Uterus (tissue), 4 donors: Measurements from ENCODE around the gene LYSMD1. TPM values are rescaled to one million over a fixed set of nuclear protein-coding genes. Genes with fewer than 3 reads are reported as not detected.

Experiments used
- DNase-seq, 2 donors: peaks; one replicate each; pipeline ENCODE4 v3.0.0-alpha.2; 2019 to 2020
- H3K27ac ChIP-seq, 2 donors: fragments of 200-600 bp; sonication (generic); 1 replicate in 1 of 2; 2 replicates in 1 of 2; pipeline ENCODE4 v1.5.1; 2016 to 2018
- H3K27me3 ChIP-seq, 2 donors: fragments of 200-600 bp; sonication (generic); one replicate each; pipeline ENCODE4 v1.5.1; 2018 to 2019; ENCODE audit warnings: control low read depth in 1 of 2
- H3K36me3 ChIP-seq, 2 donors: fragments of 200-600 bp; sonication (generic); one replicate each; pipeline ENCODE4 v1.5.1; 2019; ENCODE audit warnings: control low read depth in 1 of 2
- H3K4me1 ChIP-seq, 2 donors: fragments of 200-600 bp; sonication (generic); one replicate each; pipeline ENCODE4 v1.5.1; 2018 to 2019; ENCODE audit warnings: control low read depth in 1 of 2
- H3K4me3 ChIP-seq, 2 donors: fragments of 200-600 bp; sonication (generic); 1 replicate in 1 of 2; 2 replicates in 1 of 2; pipeline ENCODE4 v1.5.1; 2018 to 2019; ENCODE audit warnings: mild to moderate bottlenecking in 1 of 2
- H3K9me3 ChIP-seq, 2 donors: fragments of 200-600 bp; sonication (generic); one replicate each; pipeline ENCODE4 v1.5.1; 2019; ENCODE audit warnings: control low read depth in 1 of 2
- POLR2A ChIP-seq, 2 donors: fragments of 450-650 bp; IDR thresholded peaks; one replicate each; pipeline ENCODE4 v1.6.1; 2016; ENCODE audit warnings: antibody characterized with exemption in 2 of 2, mild to moderate bottlenecking in 1 of 2, moderate library complexity in 1 of 2
- intact Hi-C: fragments of 100-400 bp; cut with DNase I; formaldehyde crosslinking; loops from one replicate; pipeline ENCODE4 v1.15.1; 2023; ENCODE audit warnings: low total_unique reads
- total RNA-seq, 4 donors: library from RNA; depleted of rRNA in 3 of 4; stranded (reverse); fragments of >200 nt in 3 of 4; gene quantifications; one replicate each; pipeline versions ENCODE4 v1.1.0 to v1.2.4, GENCODE V29; 2014 to 2023
- TF ChIP-seq, protein P1 (sequence below), 4 experiments: fragments of 200-600 bp in 2 of 4; fragments of 450-650 bp in 2 of 4; sonication (generic) in 2 of 4; IDR thresholded peaks; one replicate each; pipeline ENCODE4 v1.5.1; 2016 to 2019; ENCODE audit warnings: antibody characterized with exemption in 4 of 4, mild to moderate bottlenecking in 2 of 4, moderate library complexity in 1 of 4
- donor health status: DM: yes; HTN: yes; CAD: no.

Gene LYSMD1
- total RNA-seq, 4 donors from 2014 or later = 6.4 to 32.9 (median 11.1) TPM

DNA sequence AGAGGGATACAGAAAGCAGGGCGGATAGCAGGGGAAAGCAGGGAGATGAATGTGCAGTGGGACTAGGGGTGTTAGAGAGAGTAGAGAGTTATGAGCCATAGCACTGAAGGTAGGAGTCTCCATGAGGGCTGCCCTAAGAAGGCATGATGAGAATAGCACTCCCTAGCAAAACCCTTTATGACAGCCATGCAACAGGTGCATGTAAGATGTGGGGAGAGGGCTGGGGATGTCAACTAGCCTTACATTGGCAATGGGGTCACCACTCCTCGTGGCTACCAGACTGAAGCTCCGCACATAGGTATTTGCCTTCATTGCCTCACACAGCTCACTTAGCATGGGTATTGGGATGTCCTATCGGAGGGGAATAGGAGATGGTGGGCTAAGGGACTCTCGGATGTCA is 5.5 kb upstream of the LYSMD1 start:
- TF ChIP-seq, protein P1, sequence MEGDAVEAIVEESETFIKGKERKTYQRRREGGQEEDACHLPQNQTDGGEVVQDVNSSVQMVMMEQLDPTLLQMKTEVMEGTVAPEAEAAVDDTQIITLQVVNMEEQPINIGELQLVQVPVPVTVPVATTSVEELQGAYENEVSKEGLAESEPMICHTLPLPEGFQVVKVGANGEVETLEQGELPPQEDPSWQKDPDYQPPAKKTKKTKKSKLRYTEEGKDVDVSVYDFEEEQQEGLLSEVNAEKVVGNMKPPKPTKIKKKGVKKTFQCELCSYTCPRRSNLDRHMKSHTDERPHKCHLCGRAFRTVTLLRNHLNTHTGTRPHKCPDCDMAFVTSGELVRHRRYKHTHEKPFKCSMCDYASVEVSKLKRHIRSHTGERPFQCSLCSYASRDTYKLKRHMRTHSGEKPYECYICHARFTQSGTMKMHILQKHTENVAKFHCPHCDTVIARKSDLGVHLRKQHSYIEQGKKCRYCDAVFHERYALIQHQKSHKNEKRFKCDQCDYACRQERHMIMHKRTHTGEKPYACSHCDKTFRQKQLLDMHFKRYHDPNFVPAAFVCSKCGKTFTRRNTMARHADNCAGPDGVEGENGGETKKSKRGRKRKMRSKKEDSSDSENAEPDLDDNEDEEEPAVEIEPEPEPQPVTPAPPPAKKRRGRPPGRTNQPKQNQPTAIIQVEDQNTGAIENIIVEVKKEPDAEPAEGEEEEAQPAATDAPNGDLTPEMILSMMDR (IDR thresholded peaks at IDR 0.05) = no peak
- no peak for TF ChIP-seq POLR2A (IDR thresholded peaks at IDR 0.05)
- Histone ChIP-seq H3K27me3 (no peaks in the 10 kb centered on the region), H3K27ac (no peak overlapping the region), H3K4me1 (peaks cover 6 to 9% of the 10 kb centered on the region in 2 donors), H3K9me3 (no peaks in the 10 kb centered on the region), H3K36me3 (no peaks in the 10 kb centered on the region), H3K4me3 (no peak overlapping the region)
- DNase-seq = no peak
- intact Hi-C loops = no loop called here

DNA sequence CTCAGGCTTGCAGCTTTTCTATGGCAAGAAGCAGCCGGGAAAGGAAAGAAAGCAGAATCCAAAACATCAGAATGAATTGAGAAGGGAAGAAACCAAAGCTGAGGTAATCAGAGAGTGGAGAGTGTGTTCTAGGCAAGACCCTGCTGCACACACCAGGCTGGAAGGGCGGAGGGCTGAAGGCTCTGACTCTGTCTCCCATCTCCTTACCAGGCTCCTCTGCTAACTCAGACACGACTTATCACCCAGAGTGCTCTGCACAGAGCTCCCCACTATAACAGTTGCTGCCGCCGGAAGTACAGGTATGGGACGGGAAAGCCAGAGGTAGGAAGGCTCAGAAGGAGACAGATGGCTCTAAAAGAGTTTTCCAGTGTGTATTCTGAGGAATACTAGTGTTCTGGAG is 1.4 kb upstream of the LYSMD1 start:
- no peak for DNase-seq
- TF ChIP-seq POLR2A (IDR thresholded peaks at IDR 0.05) = no peak
- TF ChIP-seq, protein P1 (IDR thresholded peaks at IDR 0.05) = no peak

DNA sequence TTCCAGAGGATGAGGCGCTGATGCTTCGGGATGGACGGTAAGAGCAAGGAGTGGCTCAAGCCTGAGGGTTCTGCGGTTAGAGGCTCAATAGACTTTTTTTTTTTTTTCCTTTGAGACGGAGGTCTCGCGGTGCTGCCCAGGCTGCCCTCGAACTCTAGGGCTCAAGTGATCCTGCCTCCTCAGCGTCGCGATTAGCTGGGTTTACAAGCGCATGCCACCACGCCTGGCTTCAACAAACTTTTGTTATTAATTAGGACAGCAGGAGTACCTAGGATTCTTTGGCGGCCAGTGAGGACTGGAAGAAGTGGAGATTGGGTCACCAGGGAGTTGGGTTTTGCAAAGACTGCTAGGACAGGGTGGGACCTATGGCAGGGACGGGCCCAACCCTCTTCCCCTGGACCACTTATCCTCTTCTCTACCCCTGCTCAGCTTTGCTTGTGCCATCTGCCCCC is 829 bp upstream of the LYSMD1 start:
- peak overlapping the region; percentile 91 to 95 for H3K27ac ChIP-seq
- intact Hi-C loops = no loop called here
- TF ChIP-seq POLR2A (IDR thresholded peaks at IDR 0.05) = no peak
- TF ChIP-seq, protein P1 (IDR thresholded peaks at IDR 0.05) = no peak
- DNase-seq = no peak
- H3K4me1 ChIP-seq = peaks cover 9 to 14% of the 10 kb centered on the region in 2 donors
- H3K9me3 ChIP-seq = no peaks in the 10 kb centered on the region
- H3K36me3 ChIP-seq = no peaks in the 10 kb centered on the region
- no peaks in the 10 kb centered on the region for H3K27me3 ChIP-seq
- H3K4me3 ChIP-seq = peak overlapping the region; percentile 68 to 91

More for the DNA sequence above, 1.4 kb upstream of the LYSMD1 start:
- peak overlapping the region in 1 of 2 donors; percentile 95 for H3K27ac ChIP-seq
- H3K27me3 ChIP-seq = no peaks in the 10 kb centered on the region
- intact Hi-C loops = no loop called here
- H3K36me3 ChIP-seq = no peaks in the 10 kb centered on the region
- H3K4me3 ChIP-seq = no peak overlapping the region
- H3K9me3 ChIP-seq = no peaks in the 10 kb centered on the region
- peaks cover 9 to 14% of the 10 kb centered on the region in 2 donors for H3K4me1 ChIP-seq

DNA sequence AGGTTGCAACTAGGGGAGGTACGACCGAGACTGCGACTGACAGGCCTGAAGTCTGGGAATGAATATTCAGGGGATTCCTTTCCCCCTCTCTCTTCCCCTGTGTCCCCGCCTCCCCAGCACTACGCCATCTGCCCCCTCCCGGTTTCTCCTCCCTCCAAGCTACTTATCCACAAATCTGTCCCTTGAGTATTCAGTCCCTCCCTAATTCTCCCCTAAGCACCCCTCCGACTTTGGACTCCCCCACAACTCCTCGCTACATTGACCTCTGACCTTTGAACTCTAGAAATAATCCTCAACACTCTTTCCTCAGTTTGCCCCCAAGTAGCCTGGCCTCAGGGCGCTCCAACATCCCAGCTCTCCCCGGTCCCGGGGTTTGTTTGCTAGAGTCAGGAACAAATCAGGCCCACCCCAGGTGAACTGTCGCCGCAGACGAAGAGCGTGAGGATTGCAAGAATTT is 393 bp downstream of the LYSMD1 start:
- Histone ChIP-seq H3K9me3 (no peaks in the 10 kb centered on the region), H3K36me3 (no peaks in the 10 kb centered on the region), H3K27ac (peak overlapping the region; percentile 91 to 95), H3K4me3 (peak overlapping the region; percentile 68 to 91), H3K27me3 (no peaks in the 10 kb centered on the region), H3K4me1 (peaks cover 9 to 14% of the 10 kb centered on the region in 2 donors)
- peak; percentile 71 for DNase-seq
- intact Hi-C loops = no loop called here
- TF ChIP-seq, protein P1 (IDR thresholded peaks at IDR 0.05) = no peak
- TF ChIP-seq POLR2A (IDR thresholded peaks at IDR 0.05) = no peak

DNA sequence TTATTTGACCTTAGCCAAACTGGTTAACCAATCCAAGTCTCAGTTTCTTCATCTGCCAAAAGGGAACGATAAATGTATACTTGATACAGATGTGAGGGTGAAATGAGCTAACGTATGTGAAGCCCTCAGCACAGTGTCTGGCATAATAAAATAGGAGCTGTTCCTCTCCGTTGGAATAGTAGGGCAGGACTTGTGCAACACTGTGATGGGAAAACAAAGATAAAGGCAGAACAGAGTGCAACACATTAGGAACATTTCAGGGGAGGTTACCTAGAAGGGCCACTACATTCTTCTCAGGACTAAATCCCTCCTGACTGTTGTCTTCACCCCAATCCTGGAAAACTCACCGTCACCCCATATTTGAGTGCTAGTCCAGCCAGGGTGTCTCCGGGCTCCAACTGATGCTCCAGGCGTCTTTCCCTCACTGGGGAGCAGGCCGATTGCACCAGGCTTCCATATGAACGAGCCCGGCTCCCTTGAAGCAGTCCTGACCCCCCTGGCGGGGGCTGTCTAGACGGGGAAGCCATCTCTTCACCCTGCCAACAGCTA is 896 bp downstream of the LYSMD1 start:
- Histone ChIP-seq H3K27me3 (no peaks in the 10 kb centered on the region), H3K4me1 (peaks cover 9 to 14% of the 10 kb centered on the region in 2 donors), H3K4me3 (peak overlapping the region; percentile 68 to 91), H3K36me3 (no peaks in the 10 kb centered on the region), H3K27ac (peak overlapping the region; percentile 91 to 95), H3K9me3 (no peaks in the 10 kb centered on the region)
- peak in 1 of 2 donors; percentile 23 for TF ChIP-seq POLR2A (IDR thresholded peaks at IDR 0.05)
- TF ChIP-seq, protein P1 (IDR thresholded peaks at IDR 0.05) = no peak
- intact Hi-C loops = no loop called here
- no peak for DNase-seq
